Measurements from ENCODE around the gene RNASET2.
A peak's percentile ranks its signal among the peaks of the same experiment; 100 is the strongest.

The RNASET2 gene

GRCh38 chr6:166959911-166960608 is 3.7 kb upstream of the RNASET2 start:
- Histone ChIP-seq H3K36me3 (replicated peaks in 1 of 2; ENCODE audit: control insufficient read depth in 2 of 2, insufficient read depth in 2 of 2, low read length in 2 of 2) (no peaks in the 10 kb centered on the region), H2BK12ac (ENCODE audit: low read length) (no peak overlapping the region), H3K4me3 (ENCODE audit: low read length in 2 of 2) (no peak overlapping the region), H3K9me3 (replicated peaks in 1 of 2; ENCODE audit: control insufficient read depth in 2 of 2, insufficient read depth in 1 of 2, low read depth in 1 of 2, low read length in 2 of 2) (no peaks in the 10 kb centered on the region), H2AFZ (ENCODE audit: low read length) (no peak overlapping the region), H2AK5ac (ENCODE audit: low read depth, low read length) (no peak overlapping the region), H4K8ac (ENCODE audit: low read depth, low read length) (no peak overlapping the region), H3K14ac (ENCODE audit: low read length) (no peak overlapping the region), H3K4me2 (ENCODE audit: insufficient read depth, low read length, poor library complexity, severe bottlenecking) (no peak overlapping the region), H2BK120ac (ENCODE audit: low read depth, low read length) (no peak overlapping the region), H3K27ac (replicated peaks; ENCODE audit: low read length) (no peak overlapping the region), H2BK15ac (ENCODE audit: low read length) (no peak overlapping the region), H3K23ac (ENCODE audit: low read depth, low read length, poor library complexity) (no peak overlapping the region), H3K79me1 (ENCODE audit: low read depth, low read length) (peaks cover 2% of the 10 kb centered on the region), H3K27me3 (ENCODE audit: control insufficient read depth in 3 of 3, insufficient read depth in 3 of 3, low read depth in 1 of 3, low read length in 3 of 3) (no peaks in the 10 kb centered on the region), H2BK5ac (ENCODE audit: low read length) (no peak overlapping the region), H4K91ac (ENCODE audit: low read depth, low read length, poor library complexity) (no peak overlapping the region), H3K4me1 (ENCODE audit: control insufficient read depth in 2 of 2, insufficient read depth in 1 of 2, low read depth in 1 of 2, low read length in 2 of 2) (peaks cover 6 to 8% of the 10 kb centered on the region in 2 donors), H3K9ac (ENCODE audit: low read depth, low read length, poor library complexity) (no peak overlapping the region), H3K18ac (ENCODE audit: low read length) (no peak overlapping the region), H3K4ac (ENCODE audit: low read length) (no peak overlapping the region)
- WGBS, 2 donors (ENCODE audit: extremely low coverage in 2 of 2, insufficient read length in 2 of 2, insufficient replicate concordance in 1 of 2), result no CpG with 5 or more reads among the region's 9 CpGs
- no peak for DNase-seq (ENCODE audit: low spot score)

DNA sequence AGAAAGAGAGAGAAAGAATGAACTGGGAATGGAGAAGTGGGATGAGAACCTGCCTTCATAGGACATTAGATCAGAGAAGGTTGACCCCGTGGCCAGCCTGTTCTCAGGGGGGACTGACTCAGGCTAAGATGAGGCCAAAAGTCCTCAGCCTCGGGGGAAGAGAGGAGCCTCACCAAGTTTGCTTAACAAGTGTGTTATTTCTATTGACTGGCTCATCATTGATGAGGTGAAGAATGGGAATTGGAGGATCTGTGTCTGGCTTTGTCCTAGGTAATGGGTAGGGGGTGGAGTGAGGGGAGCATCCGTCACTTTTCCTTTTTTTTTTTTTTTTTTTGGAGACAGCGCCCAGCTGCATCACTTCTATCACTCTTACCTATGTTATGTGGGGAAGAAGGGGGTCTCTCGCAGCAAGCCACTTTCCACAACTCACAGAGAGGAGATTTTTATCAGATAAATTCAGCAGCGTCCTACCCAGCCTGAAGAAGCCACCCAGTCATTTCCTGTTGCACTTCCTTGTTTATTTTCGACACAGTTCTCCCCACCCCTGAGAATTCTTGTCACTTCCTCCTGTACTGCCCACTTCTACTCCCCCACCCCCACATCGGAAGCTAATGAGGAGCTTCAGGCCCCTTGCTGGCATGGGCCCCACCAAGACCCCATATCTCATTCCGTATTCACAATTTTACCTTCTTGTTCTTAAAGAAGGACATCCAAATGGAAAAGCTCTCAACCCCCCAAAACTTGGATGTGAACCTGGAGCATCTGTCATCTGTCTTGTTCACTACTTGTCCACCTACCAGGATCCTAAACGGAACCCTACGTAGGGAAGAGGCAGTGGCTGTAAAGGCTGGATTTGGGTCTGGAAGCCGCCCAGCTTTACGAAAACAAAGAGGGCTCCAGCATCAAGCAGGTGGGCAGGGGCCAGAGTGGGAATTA is 2.8 kb upstream of the RNASET2 start:
- H3K4me3 ChIP-seq (ENCODE audit: low read length in 2 of 2), result no peak overlapping the region
- no peak overlapping the region for H2AK5ac ChIP-seq (ENCODE audit: low read depth, low read length)
- WGBS, 2 donors (ENCODE audit: extremely low coverage in 2 of 2, insufficient read length in 2 of 2, insufficient replicate concordance in 1 of 2), result no CpG with 5 or more reads among the region's 13 CpGs
- H3K36me3 ChIP-seq (replicated peaks in 1 of 2; ENCODE audit: control insufficient read depth in 2 of 2, insufficient read depth in 2 of 2, low read length in 2 of 2), result no peaks in the 10 kb centered on the region
- no peak for DNase-seq (ENCODE audit: low spot score)
- no peak overlapping the region for H3K18ac ChIP-seq (ENCODE audit: low read length)
- H3K4ac ChIP-seq (ENCODE audit: low read length), result no peak overlapping the region
- H2BK120ac ChIP-seq (ENCODE audit: low read depth, low read length), result no peak overlapping the region
- H2BK5ac ChIP-seq (ENCODE audit: low read length), result no peak overlapping the region
- H3K9ac ChIP-seq (ENCODE audit: low read depth, low read length, poor library complexity), result no peak overlapping the region
- no peaks in the 10 kb centered on the region for H3K27me3 ChIP-seq (ENCODE audit: control insufficient read depth in 3 of 3, insufficient read depth in 3 of 3, low read depth in 1 of 3, low read length in 3 of 3)
- no peak overlapping the region for H2AFZ ChIP-seq (ENCODE audit: low read length)
- H4K91ac ChIP-seq (ENCODE audit: low read depth, low read length, poor library complexity), result no peak overlapping the region
- H3K27ac ChIP-seq (replicated peaks; ENCODE audit: low read length), result no peak overlapping the region
- no peak overlapping the region for H3K23ac ChIP-seq (ENCODE audit: low read depth, low read length, poor library complexity)
- no peak overlapping the region for H4K8ac ChIP-seq (ENCODE audit: low read depth, low read length)
- H2BK12ac ChIP-seq (ENCODE audit: low read length), result no peak overlapping the region
- no peaks in the 10 kb centered on the region for H3K9me3 ChIP-seq (replicated peaks in 1 of 2; ENCODE audit: control insufficient read depth in 2 of 2, insufficient read depth in 1 of 2, low read depth in 1 of 2, low read length in 2 of 2)
- H2BK15ac ChIP-seq (ENCODE audit: low read length), result no peak overlapping the region
- H3K79me1 ChIP-seq (ENCODE audit: low read depth, low read length), result peaks cover 2% of the 10 kb centered on the region
- peaks cover 6 to 8% of the 10 kb centered on the region in 2 donors for H3K4me1 ChIP-seq (ENCODE audit: control insufficient read depth in 2 of 2, insufficient read depth in 1 of 2, low read depth in 1 of 2, low read length in 2 of 2)
- no peak overlapping the region for H3K14ac ChIP-seq (ENCODE audit: low read length)
- H3K4me2 ChIP-seq (ENCODE audit: insufficient read depth, low read length, poor library complexity, severe bottlenecking), result no peak overlapping the region

GRCh38 chr6:166957805-166958076 is 1.4 kb upstream of the RNASET2 start:
- Histone ChIP-seq H3K79me1 (ENCODE audit: low read depth, low read length) (peaks cover 2% of the 10 kb centered on the region), H3K4me3 (ENCODE audit: low read length in 2 of 2) (no peak overlapping the region), H2AFZ (ENCODE audit: low read length) (peak overlapping the region; percentile 96), H3K9ac (ENCODE audit: low read depth, low read length, poor library complexity) (no peak overlapping the region), H2BK5ac (ENCODE audit: low read length) (no peak overlapping the region), H4K91ac (ENCODE audit: low read depth, low read length, poor library complexity) (no peak overlapping the region), H3K14ac (ENCODE audit: low read length) (no peak overlapping the region), H3K27ac (replicated peaks; ENCODE audit: low read length) (no peak overlapping the region), H3K4me1 (ENCODE audit: control insufficient read depth in 2 of 2, insufficient read depth in 1 of 2, low read depth in 1 of 2, low read length in 2 of 2) (peaks cover 6 to 8% of the 10 kb centered on the region in 2 donors), H3K4me2 (ENCODE audit: insufficient read depth, low read length, poor library complexity, severe bottlenecking) (no peak overlapping the region), H3K23ac (ENCODE audit: low read depth, low read length, poor library complexity) (no peak overlapping the region), H4K8ac (ENCODE audit: low read depth, low read length) (no peak overlapping the region), H2BK120ac (ENCODE audit: low read depth, low read length) (no peak overlapping the region), H3K36me3 (replicated peaks in 1 of 2; ENCODE audit: control insufficient read depth in 2 of 2, insufficient read depth in 2 of 2, low read length in 2 of 2) (no peaks in the 10 kb centered on the region), H3K18ac (ENCODE audit: low read length) (no peak overlapping the region), H3K9me3 (replicated peaks in 1 of 2; ENCODE audit: control insufficient read depth in 2 of 2, insufficient read depth in 1 of 2, low read depth in 1 of 2, low read length in 2 of 2) (no peaks in the 10 kb centered on the region), H2BK15ac (ENCODE audit: low read length) (no peak overlapping the region), H3K4ac (ENCODE audit: low read length) (no peak overlapping the region), H2AK5ac (ENCODE audit: low read depth, low read length) (no peak overlapping the region), H3K27me3 (ENCODE audit: control insufficient read depth in 3 of 3, insufficient read depth in 3 of 3, low read depth in 1 of 3, low read length in 3 of 3) (no peaks in the 10 kb centered on the region), H2BK12ac (ENCODE audit: low read length) (no peak overlapping the region)
- no CpG with 5 or more reads among the region's 5 CpGs for WGBS, 2 donors (ENCODE audit: extremely low coverage in 2 of 2, insufficient read length in 2 of 2, insufficient replicate concordance in 1 of 2)
- no peak for DNase-seq (ENCODE audit: low spot score)

- Histone ChIP-seq H3K4me1 (ENCODE audit: control insufficient read depth in 2 of 2, insufficient read depth in 1 of 2, low read depth in 1 of 2, low read length in 2 of 2) (peaks cover 6 to 10% of the 10 kb centered on the region in 2 donors), H3K23ac (ENCODE audit: low read depth, low read length, poor library complexity) (peak overlapping the region; percentile 94), H2BK15ac (ENCODE audit: low read length) (peak overlapping the region; percentile 79), H3K9me3 (replicated peaks in 1 of 2; ENCODE audit: control insufficient read depth in 2 of 2, insufficient read depth in 1 of 2, low read depth in 1 of 2, low read length in 2 of 2) (no peaks in the 10 kb centered on the region), H3K36me3 (replicated peaks in 1 of 2; ENCODE audit: control insufficient read depth in 2 of 2, insufficient read depth in 2 of 2, low read length in 2 of 2) (peaks cover 0 to under 1% of the 10 kb centered on the region in 2 donors), H3K4me3 (ENCODE audit: low read length in 2 of 2) (peak overlapping the region; percentile 72 to 96), H3K4ac (ENCODE audit: low read length) (no peak overlapping the region), H2BK120ac (ENCODE audit: low read depth, low read length) (no peak overlapping the region), H3K79me1 (ENCODE audit: low read depth, low read length) (peaks cover 2% of the 10 kb centered on the region), H3K18ac (ENCODE audit: low read length) (peak overlapping the region; percentile 98), H2AK5ac (ENCODE audit: low read depth, low read length) (peak overlapping the region; percentile 76), H2BK5ac (ENCODE audit: low read length) (peak overlapping the region; percentile 84), H3K27ac (replicated peaks; ENCODE audit: low read length) (no peak overlapping the region), H3K27me3 (ENCODE audit: control insufficient read depth in 3 of 3, insufficient read depth in 3 of 3, low read depth in 1 of 3, low read length in 3 of 3) (no peaks in the 10 kb centered on the region), H3K14ac (ENCODE audit: low read length) (peak overlapping the region; percentile 63), H4K8ac (ENCODE audit: low read depth, low read length) (peak overlapping the region; percentile 77), H3K4me2 (ENCODE audit: insufficient read depth, low read length, poor library complexity, severe bottlenecking) (peak overlapping the region; percentile 97), H4K91ac (ENCODE audit: low read depth, low read length, poor library complexity) (no peak overlapping the region), H2AFZ (ENCODE audit: low read length) (peak overlapping the region; percentile 96), H2BK12ac (ENCODE audit: low read length) (peak overlapping the region; percentile 81), H3K9ac (ENCODE audit: low read depth, low read length, poor library complexity) (peak overlapping the region; percentile 83)
- DNase-seq (ENCODE audit: low spot score), result peak; percentile 15
- no CpG with 5 or more reads among the region's 26 CpGs for WGBS, 2 donors (ENCODE audit: extremely low coverage in 2 of 2, insufficient read length in 2 of 2, insufficient replicate concordance in 1 of 2)
These were observed 896 bp upstream of the RNASET2 start for GRCh38 chr6:166957087-166957804.
